CD8-positive, alpha-beta memory T cell (primary cell): ENCODE data around the gene TAF11L6. TPM values are rescaled to one million over a fixed set of nuclear protein-coding genes. Genes with fewer than 3 reads are reported as not detected.

Experiments used
- polyA plus RNA-seq: library from polyadenylated mRNA; unstranded; fragments of 300-500 nt; fragmentation: Illumina TruSeq; gene quantifications from one replicate; pipeline ENCODE4 v1.2.3, GENCODE V29; 2021
- total RNA-seq, 2 experiments: library from RNA; stranded (reverse); gene quantifications; one replicate each; pipeline ENCODE4 v1.2.3, GENCODE V29; 2021

The TAF11L6 gene
- total and polyA plus RNA-seq, 3 experiments from 2014 or later: not detected

Other genes with a start within 250 kb of the TAF11L6 start
- not detected for gene TAF11L2, start 30.4 kb upstream of the TAF11L6 start, total RNA-seq
- not detected for gene TAF11L2, start 30.4 kb upstream of the TAF11L6 start, polyA plus RNA-seq
- gene TAF11L3, start 10.3 kb upstream of the TAF11L6 start, total RNA-seq: not detected
- not detected for gene TAF11L3, start 10.3 kb upstream of the TAF11L6 start, polyA plus RNA-seq
- not detected for gene TAF11L4, start 6.9 kb upstream of the TAF11L6 start, total RNA-seq
- not detected for gene TAF11L4, start 6.9 kb upstream of the TAF11L6 start, polyA plus RNA-seq
- not detected for gene TAF11L5, start 3.4 kb upstream of the TAF11L6 start, total RNA-seq
- not detected for gene TAF11L5, start 3.4 kb upstream of the TAF11L6 start, polyA plus RNA-seq
- gene TAF11L7, start 57.1 kb downstream of the TAF11L6 start, total RNA-seq: not detected
- not detected for gene TAF11L7, start 57.1 kb downstream of the TAF11L6 start, polyA plus RNA-seq
- gene TAF11L8, start 62.3 kb downstream of the TAF11L6 start, total RNA-seq: not detected
- gene TAF11L8, start 62.3 kb downstream of the TAF11L6 start, polyA plus RNA-seq: not detected
- not detected for gene TAF11L9, start 65.7 kb downstream of the TAF11L6 start, total RNA-seq
- gene TAF11L9, start 65.7 kb downstream of the TAF11L6 start, polyA plus RNA-seq: not detected
- gene TAF11L10, start 69.2 kb downstream of the TAF11L6 start, total RNA-seq: not detected
- gene TAF11L10, start 69.2 kb downstream of the TAF11L6 start, polyA plus RNA-seq: not detected
- gene TAF11L11, start 75.5 kb downstream of the TAF11L6 start, total RNA-seq: not detected
- gene TAF11L11, start 75.5 kb downstream of the TAF11L6 start, polyA plus RNA-seq: not detected
- not detected for gene TAF11L12, start 81.7 kb downstream of the TAF11L6 start, total RNA-seq
- gene TAF11L12, start 81.7 kb downstream of the TAF11L6 start, polyA plus RNA-seq: not detected
- gene TAF11L13, start 103.4 kb downstream of the TAF11L6 start, total RNA-seq: not detected
- not detected for gene TAF11L13, start 103.4 kb downstream of the TAF11L6 start, polyA plus RNA-seq
- gene TAF11L14, start 105.8 kb downstream of the TAF11L6 start, total RNA-seq: not detected
- gene TAF11L14, start 105.8 kb downstream of the TAF11L6 start, polyA plus RNA-seq: not detected